GM18520 (cell line): ENCODE measurements around the gene HJURP.

Source experiments
- ATAC-seq: cut with Tn5 transposase; IDR thresholded peaks from one replicate; pipeline ENCODE4 v1.9.1; 2021; ENCODE audit not compliant: unreplicated experiment

Gene HJURP

GRCh38 chr2:233815861-233816260, 38.5 kb downstream of the HJURP start:
- ATAC-seq = no peak

GRCh38 chr2:233814056-233814835, 40.1 kb downstream of the HJURP start:
- no peak for ATAC-seq

- no peak for ATAC-seq
Observed at GRCh38 chr2:233813236-233814055, 40.9 kb downstream of the HJURP start.

- no peak for ATAC-seq
Observed at GRCh38 chr2:233811732-233812131, 42.6 kb downstream of the HJURP start.

GRCh38 chr2:233811087-233811486, 43.2 kb downstream of the HJURP start:
- ATAC-seq = no peak

GRCh38 chr2:233810385-233810784, 44.0 kb downstream of the HJURP start:
- ATAC-seq = no peak

GRCh38 chr2:233807966-233808935, 46.1 kb downstream of the HJURP start:
- no peak for ATAC-seq

GRCh38 chr2:233807215-233807865, 47.0 kb downstream of the HJURP start:
- ATAC-seq = no peak

GRCh38 chr2:233803994-233804393, 50.3 kb downstream of the HJURP start:
- ATAC-seq = no peak

GRCh38 chr2:233803292-233803911, 50.9 kb downstream of the HJURP start:
- ATAC-seq = no peak

- no peak for ATAC-seq
Observed at GRCh38 chr2:233802132-233802815, 52.1 kb downstream of the HJURP start.

- no peak for ATAC-seq
Observed at GRCh38 chr2:233801357-233802131, 52.8 kb downstream of the HJURP start.

GRCh38 chr2:233800208-233800607, 54.1 kb downstream of the HJURP start:
- ATAC-seq = no peak

- ATAC-seq = no peak
Observed at GRCh38 chr2:233799716-233800115, 54.6 kb downstream of the HJURP start.

- no peak for ATAC-seq
Observed at GRCh38 chr2:233799087-233799665, 55.2 kb downstream of the HJURP start.

GRCh38 chr2:233798335-233799086, 55.8 kb downstream of the HJURP start:
- no peak for ATAC-seq

GRCh38 chr2:233796254-233796653, 58.1 kb downstream of the HJURP start:
- ATAC-seq = no peak

- ATAC-seq = no peak
Observed at GRCh38 chr2:233795735-233796171, 58.6 kb downstream of the HJURP start.
